Tibial artery (tissue), 4 donors: ENCODE measurements around the gene SYT1.

Experiments used
- DNase-seq, 2 donors: peaks; one replicate each; pipeline ENCODE4 v3.0.0-alpha.2; 2019
- H3K27ac ChIP-seq, 2 donors: fragments of 200-600 bp; sonication (generic) in 1 of 2; 1 replicate in 1 of 2; 2 replicates in 1 of 2; pipeline ENCODE4 v1.5.1; 2018 to 2019; ENCODE audit warnings: mild to moderate bottlenecking in 1 of 2
- H3K27me3 ChIP-seq, 2 donors: fragments of 200-600 bp; sonication (generic) in 1 of 2; one replicate each; pipeline versions ENCODE4 v1.5.1 to v1.6.0; 2016 to 2019
- H3K36me3 ChIP-seq, 3 donors: fragments of 200-600 bp; sonication (generic) in 2 of 3; one replicate each; pipeline ENCODE4 v1.5.1; 2016 to 2019; ENCODE audit warnings: mild to moderate bottlenecking in 2 of 3
- H3K4me1 ChIP-seq, 4 donors: fragments of 200-600 bp; sonication (generic) in 2 of 4; 1 replicate in 3 of 4; 2 replicates in 1 of 4; pipeline ENCODE4 v1.5.1; 2016 to 2019
- H3K4me3 ChIP-seq, 2 donors: fragments of 200-600 bp; sonication (generic) in 1 of 2; 1 replicate in 1 of 2; 2 replicates in 1 of 2; pipeline ENCODE4 v1.5.1; 2018 to 2019; ENCODE audit warnings: mild to moderate bottlenecking in 2 of 2
- H3K9me3 ChIP-seq, 3 donors: fragments of 200-600 bp; sonication (generic) in 1 of 3; one replicate each; pipeline ENCODE4 v1.5.1; 2016 to 2019
- CTCF ChIP-seq, 2 experiments: fragments of 200-600 bp in 1 of 2; fragments of 450-650 bp in 1 of 2; IDR thresholded peaks; one replicate each; pipeline ENCODE4 v1.5.1; 2017 to 2019; ENCODE audit warnings: antibody characterized with exemption in 2 of 2, mild to moderate bottlenecking in 1 of 2, moderate library complexity in 1 of 2
- intact Hi-C: fragments of 100-400 bp; cut with DNase I; formaldehyde crosslinking; loops from one replicate; pipeline ENCODE4 v1.15.0; 2023; ENCODE audit warnings: low total_unique reads

The SYT1 gene

DNA sequence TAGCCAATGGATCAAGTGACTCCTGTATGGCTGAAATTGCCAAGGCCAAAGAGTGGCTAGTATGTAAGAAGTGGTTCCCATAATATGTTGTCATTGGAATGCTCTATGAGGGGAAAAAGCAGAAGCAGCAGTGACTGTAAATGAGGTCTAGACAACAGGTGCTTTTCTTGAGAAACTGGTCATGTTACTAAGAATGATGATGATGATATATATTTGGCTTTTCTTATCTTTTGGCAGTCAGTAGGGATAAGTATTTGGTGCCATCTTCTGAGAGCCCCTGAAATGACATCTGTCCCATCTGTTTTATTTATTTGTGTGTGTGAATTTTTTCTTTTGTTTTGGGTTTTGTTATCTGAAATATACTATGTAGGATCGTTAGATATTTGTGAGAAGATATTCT is 141.7 kb downstream of the SYT1 start:
- Histone ChIP-seq H3K27me3 (no peaks in the 10 kb centered on the region), H3K4me1 (no peaks in the 10 kb centered on the region), H3K27ac (no peak overlapping the region), H3K4me3 (no peak overlapping the region), H3K9me3 (no peaks in the 10 kb centered on the region), H3K36me3 (no peaks in the 10 kb centered on the region)
- no peak for TF ChIP-seq CTCF (IDR thresholded peaks at IDR 0.05)
- intact Hi-C loops = no loop called here
- DNase-seq = no peak

DNA sequence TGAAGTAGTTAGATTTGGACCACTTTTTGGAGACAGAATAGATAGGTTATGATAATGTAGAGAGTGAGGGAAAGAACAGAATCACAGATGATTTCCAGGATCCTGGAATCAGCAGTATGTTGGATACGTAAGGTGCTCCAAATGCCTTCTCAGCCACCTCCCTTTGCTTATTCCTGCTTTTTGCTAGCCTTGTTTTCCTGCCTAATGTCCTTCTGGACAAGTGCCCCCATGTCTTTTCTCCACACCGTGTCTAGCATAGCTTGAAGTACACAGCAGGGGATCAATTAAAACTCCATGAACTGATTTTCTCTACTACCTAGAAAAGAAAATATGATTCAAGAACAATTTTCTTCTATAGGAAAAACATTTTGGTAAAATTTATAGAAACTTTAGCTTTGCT is 144.0 kb downstream of the SYT1 start:
- H3K27ac ChIP-seq = no peak overlapping the region
- intact Hi-C loops = no loop called here
- no peaks in the 10 kb centered on the region for H3K4me1 ChIP-seq
- no peaks in the 10 kb centered on the region for H3K36me3 ChIP-seq
- DNase-seq = no peak
- no peaks in the 10 kb centered on the region for H3K9me3 ChIP-seq
- no peaks in the 10 kb centered on the region for H3K27me3 ChIP-seq
- no peak overlapping the region for H3K4me3 ChIP-seq
- TF ChIP-seq CTCF (IDR thresholded peaks at IDR 0.05) = no peak

GRCh38 chr12:79012636-79013035 is 148.1 kb downstream of the SYT1 start:
- no peaks in the 10 kb centered on the region for H3K9me3 ChIP-seq
- no peak overlapping the region for H3K4me3 ChIP-seq
- no peaks in the 10 kb centered on the region for H3K4me1 ChIP-seq
- DNase-seq = no peak
- H3K36me3 ChIP-seq = no peaks in the 10 kb centered on the region
- H3K27ac ChIP-seq = no peak overlapping the region
- no peaks in the 10 kb centered on the region for H3K27me3 ChIP-seq
- TF ChIP-seq CTCF (IDR thresholded peaks at IDR 0.05) = no peak
- intact Hi-C loops = no loop called here

- Histone ChIP-seq H3K36me3 (no peaks in the 10 kb centered on the region), H3K9me3 (no peaks in the 10 kb centered on the region), H3K4me3 (no peak overlapping the region), H3K4me1 (no peaks in the 10 kb centered on the region), H3K27ac (no peak overlapping the region), H3K27me3 (no peaks in the 10 kb centered on the region)
- DNase-seq = no peak
- intact Hi-C loops = no loop called here
- TF ChIP-seq CTCF (IDR thresholded peaks at IDR 0.05) = no peak
Observed at GRCh38 chr12:79016181-79016580, 151.6 kb downstream of the SYT1 start.

GRCh38 chr12:79019672-79020071 is 155.1 kb downstream of the SYT1 start:
- H3K27me3 ChIP-seq = no peaks in the 10 kb centered on the region
- H3K27ac ChIP-seq = no peak overlapping the region
- H3K36me3 ChIP-seq = no peaks in the 10 kb centered on the region
- no peak for TF ChIP-seq CTCF (IDR thresholded peaks at IDR 0.05)
- DNase-seq = no peak
- no peaks in the 10 kb centered on the region for H3K9me3 ChIP-seq
- no peaks in the 10 kb centered on the region for H3K4me1 ChIP-seq
- intact Hi-C loops = no loop called here
- no peak overlapping the region for H3K4me3 ChIP-seq

DNA sequence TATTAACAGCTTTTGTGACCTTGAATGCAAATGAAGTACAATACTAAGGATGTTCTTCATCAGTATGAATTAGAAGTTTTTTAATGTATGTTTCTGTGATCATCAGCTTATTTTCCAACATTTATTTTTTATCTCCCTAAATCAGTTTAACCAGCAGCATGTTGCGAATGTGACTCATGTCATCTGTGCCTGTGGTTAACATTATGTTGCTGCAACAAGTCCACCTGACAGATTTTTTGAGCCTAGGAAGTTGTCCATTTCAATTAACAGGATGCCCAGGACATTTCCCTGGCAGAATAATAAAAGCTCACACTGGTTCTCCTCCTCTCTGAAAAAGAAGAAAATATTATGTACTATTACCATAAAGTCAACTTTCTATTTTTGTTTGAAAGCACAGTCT is 155.5 kb downstream of the SYT1 start:
- no peak for TF ChIP-seq CTCF (IDR thresholded peaks at IDR 0.05)
- Histone ChIP-seq H3K4me3 (no peak overlapping the region), H3K27ac (no peak overlapping the region), H3K4me1 (no peaks in the 10 kb centered on the region), H3K9me3 (no peaks in the 10 kb centered on the region), H3K36me3 (no peaks in the 10 kb centered on the region), H3K27me3 (no peaks in the 10 kb centered on the region)
- intact Hi-C loops = no loop called here
- no peak for DNase-seq
